Dermis blood vessel endothelial cell (primary cell): Measurements from ENCODE around the gene SLC24A4. TPM values are rescaled to one million over a fixed set of nuclear protein-coding genes. Genes with fewer than 3 reads are reported as not detected.
A peak's percentile ranks its signal among the peaks of the same experiment; 100 is the strongest.

Experiments
- DNase-seq: peaks from one replicate; pipeline ENCODE4 v3.0.0; 2010
- total RNA-seq: library from RNA; depleted of rRNA; stranded (reverse); fragments of >200 nt; gene quantifications from 2 replicates; pipeline ENCODE4 v1.2.3, GENCODE V29; 2014

The SLC24A4 gene
- total RNA-seq, 1 donor from 2014 or later = under 0.01 TPM

DNA sequence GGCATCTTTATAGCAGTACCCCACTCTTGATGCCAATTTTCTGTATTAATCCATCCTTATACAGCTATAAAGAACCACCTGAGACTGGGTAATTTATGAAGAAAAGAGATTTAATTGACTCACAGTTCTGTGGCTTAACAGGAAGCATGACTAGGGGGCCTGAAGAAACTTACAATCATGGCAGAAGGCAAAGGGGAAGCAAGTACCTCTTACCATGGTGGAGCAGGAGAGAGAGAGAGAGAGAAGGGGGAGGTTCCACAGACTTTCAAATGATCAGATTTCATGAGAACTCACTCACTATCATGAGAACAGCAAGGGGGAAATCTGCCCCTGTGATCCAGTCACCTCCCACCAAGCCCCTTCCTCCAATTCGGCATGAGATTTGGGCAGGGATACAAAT lies 84.4 kb downstream of the SLC24A4 start:
- DNase-seq = no peak

DNA sequence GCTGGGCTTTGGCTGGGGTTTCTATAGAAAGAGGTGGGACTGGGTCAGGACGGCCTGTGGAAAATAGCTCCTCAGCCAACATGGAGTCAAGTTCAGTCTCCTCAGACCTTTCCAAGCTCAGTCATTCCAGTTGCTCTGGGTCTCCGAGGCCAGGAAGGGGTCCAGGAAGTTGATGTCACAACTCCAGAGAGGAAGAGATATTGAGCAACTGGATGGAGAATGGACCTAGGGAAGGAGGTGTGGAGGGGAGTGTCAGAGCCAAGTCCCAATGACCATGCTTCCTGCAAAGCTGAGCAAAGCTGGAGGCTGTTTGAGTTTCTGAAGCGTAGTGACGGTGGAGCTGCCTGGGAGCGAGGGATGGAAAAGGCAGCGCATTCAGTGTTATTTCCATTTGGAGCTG lies 86.1 kb downstream of the SLC24A4 start:
- DNase-seq = peak; percentile 7

DNA sequence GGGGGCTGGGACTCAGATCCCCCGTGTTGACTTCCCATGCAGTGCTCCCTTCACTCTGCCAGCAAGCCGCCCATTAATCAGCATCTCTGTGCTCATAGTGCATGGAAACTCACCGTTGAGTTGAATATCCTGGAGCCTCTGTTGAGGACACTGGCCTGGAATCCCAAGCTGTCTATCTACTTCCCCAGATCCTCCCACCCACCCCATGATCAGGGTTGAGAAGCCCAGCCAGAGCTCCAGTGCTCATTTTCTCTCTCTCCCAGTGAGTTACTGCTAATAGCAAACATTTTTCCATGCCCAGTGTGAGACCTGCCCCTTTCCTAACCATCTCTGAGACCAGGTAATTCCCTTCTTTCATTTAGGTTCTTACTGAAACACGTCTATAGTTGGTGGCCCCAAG lies 88.2 kb downstream of the SLC24A4 start:
- DNase-seq = no peak

DNA sequence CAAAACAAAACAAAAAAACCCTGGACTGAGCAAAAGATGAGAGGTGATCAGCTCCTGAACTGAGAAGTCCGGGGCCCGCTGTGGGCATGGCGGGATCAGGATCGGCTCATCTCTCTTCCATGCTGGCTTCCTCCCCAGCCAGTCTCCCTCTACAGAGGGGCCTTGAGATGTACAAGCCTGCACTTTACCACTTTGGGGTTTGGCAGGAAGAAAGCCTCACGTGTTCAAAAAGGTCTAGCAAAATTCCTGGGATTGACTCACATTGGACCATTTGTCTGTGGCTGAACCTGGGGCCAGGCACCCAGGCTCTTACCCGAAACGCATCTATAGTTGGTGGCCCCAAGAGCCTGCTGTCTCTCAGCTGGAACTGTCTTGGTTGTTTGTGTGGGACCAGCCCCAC lies 89.0 kb downstream of the SLC24A4 start:
- no peak for DNase-seq

DNA sequence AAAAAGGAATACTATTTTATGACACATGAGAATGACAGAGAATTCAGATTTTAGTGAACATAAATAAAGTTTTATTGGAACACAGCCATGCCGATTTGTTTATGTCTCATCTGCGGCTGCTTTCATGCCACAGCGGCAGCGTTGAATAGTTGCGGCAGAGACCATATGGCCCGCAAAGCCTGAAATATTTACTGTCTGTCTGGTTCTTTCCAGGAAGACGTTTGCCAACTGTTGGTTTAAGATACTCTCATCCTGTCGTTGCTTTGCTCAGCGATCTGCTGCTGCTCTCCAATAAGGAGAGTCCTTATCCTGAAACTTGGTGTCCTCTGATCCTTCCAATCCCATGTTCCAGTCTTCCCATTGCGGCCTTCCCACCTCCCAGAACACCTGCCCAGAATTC lies 89.9 kb downstream of the SLC24A4 start:
- DNase-seq = no peak

DNA sequence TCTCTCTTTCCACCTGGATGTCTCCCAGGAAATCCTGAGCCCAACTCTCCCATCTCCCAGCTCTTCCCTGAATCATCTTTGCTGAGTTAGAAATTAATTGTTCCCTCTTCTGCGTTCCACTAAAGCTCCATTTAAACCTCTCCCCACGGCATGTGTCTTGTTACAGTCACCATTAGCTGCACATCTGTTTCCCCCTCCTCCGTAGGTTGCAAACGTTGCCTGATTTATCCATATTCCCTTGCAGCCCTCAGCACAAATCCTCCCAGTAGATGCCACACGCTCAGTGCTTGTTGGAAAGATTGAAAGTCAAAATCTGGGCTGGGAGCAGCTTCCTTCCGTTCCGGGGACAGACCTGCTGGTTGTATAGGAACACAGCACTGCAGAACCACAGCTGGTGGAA lies 90.4 kb downstream of the SLC24A4 start:
- no peak for DNase-seq

DNA sequence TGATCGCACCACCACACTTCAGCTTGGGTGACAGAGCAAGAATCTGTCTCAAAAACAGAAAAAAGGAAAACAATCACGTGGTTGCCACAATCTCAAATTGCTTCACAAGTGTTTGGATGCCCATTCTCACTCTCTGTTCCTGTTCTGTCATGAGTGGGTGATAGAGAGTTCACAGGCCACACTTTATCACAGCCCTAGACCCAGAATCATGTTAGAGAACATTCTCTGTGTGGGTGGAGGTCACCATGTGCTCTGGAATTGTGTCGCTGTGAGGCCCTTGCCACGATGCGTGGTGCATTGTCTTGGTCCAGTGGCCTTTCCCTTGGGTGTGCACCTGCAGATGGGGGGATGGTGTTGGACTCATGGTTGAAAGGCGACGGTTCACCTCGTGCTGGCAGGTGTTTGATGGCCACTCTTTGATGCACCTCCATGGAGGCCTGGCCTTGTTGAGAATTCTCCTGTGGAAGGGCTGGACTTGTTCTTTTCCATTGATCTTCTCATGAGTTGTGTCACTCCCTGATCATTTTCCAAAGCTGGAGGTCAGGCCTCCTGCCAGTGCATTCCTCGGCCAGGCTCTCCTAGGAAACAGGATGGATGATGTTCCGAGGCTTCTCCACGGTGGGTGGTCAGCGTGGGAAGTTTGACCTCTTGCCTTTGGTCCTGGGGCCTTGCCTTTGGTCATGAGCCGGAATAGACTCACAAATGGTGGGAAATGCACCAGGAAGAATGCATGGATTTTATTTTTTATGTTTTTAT lies 91.9 kb downstream of the SLC24A4 start:
- DNase-seq = no peak

DNA sequence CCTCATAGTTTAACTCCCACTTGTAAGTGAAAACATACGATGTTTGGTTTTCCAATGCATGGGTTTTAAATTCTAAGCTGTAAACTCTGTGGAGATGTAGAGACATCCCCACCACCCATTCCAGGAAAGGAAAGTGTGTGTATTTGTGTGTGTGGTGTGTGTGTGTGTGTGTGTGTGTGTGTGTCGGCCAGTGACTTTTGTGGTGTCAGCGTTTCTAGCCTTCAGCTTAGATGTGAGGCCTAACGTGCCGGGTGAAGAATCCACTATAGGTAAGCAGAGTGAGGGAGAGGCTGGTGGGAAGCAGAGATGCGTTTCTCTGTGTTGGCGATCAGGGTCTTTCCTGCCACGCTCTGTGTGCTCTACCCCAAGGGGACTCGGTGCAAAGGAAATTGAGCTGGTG lies 93.0 kb downstream of the SLC24A4 start:
- DNase-seq = no peak

DNA sequence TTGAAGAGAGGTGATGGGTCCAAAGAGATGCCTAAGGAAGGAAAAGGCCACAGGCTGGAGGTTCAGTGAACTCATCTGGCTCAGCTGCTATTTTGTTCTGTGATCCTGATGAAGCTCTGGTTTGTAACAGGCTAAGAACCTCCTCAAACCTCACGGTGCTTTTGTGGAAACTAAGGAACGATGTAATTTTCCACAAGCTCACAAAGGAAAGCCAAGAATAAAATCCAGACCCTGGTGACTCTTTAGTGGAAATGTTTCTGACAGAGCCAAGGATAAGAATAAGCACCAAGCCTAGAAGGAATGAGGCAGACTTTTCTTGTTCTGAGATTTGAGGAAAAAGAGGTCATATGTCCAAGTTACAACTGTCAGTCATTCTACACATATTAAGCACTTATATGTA lies 93.6 kb downstream of the SLC24A4 start:
- DNase-seq = no peak

DNA sequence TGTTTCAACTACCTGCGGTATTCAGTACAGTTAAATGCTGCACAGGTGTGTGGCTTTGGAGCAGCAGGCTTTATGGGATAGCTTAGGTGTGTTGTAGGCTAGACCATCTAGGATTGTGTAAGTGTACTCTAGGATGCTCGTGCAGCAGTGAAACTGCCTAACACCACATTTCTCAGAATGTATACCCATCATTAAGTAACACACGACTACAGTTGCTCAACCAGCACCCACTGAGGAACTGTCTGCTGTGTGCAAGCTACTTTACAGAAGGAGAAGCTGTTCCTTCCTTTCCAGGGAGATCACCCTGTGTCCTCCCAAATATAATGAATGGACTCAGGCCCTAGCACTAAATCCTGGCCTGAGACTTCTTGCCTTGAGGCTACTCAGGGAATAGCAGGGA lies 94.8 kb downstream of the SLC24A4 start:
- no peak for DNase-seq

DNA sequence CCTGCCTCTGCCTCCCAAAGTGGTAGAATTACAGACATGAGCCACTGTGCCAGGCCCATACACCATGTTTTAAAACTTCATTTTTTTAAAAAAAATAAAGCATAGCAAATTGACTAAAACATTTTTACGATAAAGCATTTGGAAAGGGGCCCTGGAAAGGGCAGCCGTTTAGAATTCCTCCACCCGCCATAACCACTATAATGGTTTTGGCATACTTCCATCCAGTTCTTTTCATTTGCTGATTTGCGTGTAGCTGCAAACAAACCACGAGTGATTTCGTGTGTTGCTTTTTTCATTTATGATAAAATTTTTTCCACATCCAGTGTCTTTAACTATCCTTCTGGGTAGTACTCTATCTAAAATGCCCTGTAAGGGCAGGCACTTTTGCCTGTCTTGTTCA lies 98.8 kb downstream of the SLC24A4 start:
- DNase-seq = no peak

DNA sequence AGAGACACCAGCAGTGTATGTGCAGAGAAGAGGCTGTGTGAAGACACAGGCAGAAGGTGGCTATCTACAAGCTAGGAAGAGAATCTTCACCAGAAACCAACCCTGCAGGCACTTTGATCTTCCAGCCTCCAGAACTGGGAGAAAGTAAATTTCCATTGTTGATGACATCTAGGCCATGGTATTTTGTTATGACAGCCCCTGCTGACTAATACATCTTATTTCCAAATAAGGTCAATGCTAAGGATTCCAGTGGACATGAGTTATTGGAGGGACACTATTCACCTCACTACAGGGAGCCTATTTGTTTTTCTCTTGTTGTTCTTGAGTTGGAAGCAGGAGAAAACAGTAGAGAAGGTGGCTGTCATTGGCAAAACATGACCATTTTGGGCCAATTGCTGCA lies 102.1 kb downstream of the SLC24A4 start:
- peak; percentile 19 for DNase-seq

DNA sequence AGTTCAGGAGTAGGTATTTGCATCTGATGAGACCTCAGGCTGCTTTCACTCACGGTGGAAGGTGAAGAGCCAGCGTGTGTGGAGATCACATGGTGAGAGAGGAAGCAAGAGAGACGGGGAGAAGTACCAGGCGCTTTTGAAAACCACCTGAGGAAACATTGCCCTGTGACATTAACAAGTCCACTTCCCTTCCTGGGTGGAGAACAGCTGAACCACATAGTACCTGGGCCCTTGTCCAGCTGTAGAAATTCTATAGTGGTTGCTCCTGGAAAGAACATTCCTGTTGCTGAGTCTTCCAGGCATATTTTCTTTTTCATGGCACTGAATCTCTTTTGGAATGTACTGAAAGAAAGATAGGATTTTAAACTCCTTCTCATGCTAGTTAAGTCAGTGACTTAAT lies 103.3 kb downstream of the SLC24A4 start:
- no peak for DNase-seq

DNA sequence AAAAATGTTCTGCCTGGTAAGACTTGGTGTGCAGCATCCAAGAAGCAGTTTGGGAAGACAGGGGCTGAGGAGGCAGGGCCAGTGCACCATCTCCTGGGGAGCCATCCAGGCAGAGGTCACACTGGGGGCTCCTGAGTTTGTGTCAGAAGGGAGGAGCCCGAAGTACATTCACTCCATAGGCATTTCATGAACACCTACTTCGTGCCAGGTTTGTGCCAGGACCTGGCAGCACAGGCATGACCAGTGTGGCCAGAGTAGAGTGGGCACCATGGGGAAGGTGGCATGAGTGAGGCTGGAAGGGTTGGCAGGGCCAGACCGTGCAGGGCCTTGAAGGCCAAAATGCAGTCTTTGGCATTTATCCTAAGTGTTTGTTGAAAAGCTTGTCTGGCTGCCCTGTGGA lies 104.1 kb downstream of the SLC24A4 start:
- DNase-seq = no peak

DNA sequence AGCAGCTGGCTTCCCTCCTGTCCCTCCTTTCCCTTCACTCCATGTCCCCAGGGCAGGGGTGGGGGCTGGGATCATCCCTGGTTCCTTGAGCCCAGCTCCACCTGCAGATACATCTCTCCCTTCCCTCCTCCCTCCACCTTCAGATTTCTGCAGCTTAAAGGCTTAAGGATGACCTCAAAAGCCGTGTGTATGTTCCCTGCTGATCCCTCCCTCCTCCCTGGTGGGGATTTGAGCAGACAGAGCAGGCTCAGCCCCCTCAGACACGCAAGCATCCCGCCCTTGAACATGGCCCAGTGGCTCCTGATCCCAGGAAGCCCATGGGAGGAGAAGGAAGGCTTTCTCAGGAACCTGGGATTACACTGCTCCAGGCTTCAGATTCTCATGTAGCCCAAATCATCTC lies 107.7 kb downstream of the SLC24A4 start:
- no peak for DNase-seq

DNA sequence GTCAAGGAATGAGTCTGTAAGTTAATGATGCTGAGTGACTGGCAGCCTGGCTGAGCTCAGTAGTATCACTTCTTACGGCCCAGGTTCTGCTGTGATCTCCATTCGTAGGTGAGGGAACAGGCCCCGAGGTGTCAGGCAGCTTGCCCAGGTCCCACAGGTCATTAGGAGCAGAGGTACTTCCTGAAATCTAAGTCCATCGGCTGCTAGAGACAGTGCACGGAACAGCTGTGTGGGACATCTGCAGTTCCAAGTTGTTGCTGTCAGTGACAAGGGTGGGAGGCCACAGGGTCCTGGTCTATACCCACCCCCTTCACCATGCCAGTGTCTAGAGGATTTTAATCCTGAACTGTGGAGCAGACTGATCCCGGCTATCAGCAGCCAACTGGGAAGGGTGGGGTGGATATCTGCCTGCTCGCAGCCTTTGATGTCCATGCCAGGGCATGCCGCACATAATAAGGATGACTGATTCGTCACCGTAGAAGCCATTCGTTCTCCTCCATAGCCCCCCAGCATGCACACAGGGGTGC lies 108.3 kb downstream of the SLC24A4 start:
- no peak for DNase-seq

DNA sequence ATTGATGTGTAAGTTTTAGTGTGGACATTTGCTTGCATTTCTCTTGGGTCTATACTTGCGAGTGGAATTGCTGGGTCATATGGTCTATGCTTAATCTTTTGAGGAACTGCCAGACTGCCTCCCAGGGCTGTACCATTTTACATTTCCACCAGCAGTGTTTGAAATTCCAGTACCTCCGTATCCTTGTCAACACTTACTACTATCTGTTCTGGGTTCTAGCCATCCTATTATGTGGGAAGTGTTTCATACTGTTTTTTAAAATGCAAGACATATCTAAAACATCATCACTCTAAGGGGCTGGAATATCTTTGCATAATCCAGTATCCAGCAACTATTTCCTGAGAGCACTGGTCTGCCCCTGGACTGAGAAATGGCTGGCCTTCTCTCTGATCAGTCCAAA lies 110.4 kb downstream of the SLC24A4 start:
- DNase-seq = no peak

DNA sequence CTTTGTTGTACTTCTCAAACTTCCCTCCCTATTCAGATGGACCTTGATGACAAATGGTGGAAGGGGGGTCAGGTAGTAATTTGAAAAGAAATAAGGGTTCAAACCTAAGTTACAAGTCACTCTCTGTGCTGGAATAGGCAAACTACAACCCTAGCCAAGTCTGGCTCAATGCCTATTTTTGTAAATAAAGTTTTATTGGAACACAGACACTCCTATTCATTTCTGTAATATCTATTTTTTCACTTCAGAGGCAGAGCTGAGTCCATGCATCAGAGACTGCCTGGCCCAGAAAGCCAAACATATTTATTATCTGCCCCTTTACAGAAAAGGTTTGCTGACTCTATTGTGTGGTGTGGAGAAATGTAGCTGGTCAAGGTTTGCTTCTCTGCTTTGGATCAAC lies 112.2 kb downstream of the SLC24A4 start:
- no peak for DNase-seq

DNA sequence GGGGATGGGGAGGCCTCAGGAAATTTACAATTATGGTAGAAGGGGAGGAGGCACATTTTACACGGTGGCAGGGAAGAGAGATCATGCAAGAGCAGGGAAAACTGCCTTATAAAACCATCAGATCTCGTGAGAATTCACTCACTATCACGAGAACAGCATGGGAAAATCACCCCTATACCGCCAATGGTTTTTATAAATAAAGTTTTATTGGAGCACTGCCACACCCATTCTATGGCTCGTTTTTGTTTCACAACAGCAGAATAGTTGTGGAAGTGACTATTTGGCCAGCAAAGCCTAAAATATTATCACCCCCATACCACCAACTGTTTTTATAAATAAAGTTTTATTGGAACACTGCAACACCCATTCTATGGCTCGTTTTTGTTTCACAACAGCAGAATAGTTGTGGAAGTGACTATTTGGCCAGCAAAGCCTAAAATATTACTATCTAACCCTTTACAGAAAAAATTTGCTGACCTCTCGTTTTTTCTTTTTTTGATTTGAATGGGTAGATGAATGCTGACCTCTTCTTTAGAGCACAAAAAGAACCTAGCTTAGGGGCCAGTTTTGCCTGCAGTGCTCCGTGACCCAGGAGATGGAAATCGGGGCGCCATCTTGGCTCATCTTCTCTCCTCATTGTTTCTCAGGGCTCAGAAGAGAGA lies 113.3 kb downstream of the SLC24A4 start:
- DNase-seq = no peak

DNA sequence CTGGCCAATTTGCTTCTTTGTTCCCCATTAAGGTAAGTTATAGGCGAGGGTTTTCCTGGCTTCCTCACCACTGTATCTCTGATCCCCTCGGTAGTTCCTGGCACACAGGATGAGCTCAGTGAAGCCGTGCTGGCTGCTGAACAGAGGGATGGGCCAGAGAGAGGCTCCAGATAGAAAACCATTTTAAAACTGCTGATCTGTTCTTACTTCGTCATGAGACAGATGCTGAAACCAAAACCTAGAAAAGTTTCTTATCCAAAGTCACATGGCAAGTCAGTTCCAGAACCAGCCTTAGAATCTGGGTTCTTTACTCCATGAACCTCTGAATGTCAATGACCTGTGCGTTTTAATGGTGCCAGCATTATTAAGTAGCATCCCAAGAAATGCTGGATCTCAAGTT lies 114.3 kb downstream of the SLC24A4 start:
- no peak for DNase-seq

DNA sequence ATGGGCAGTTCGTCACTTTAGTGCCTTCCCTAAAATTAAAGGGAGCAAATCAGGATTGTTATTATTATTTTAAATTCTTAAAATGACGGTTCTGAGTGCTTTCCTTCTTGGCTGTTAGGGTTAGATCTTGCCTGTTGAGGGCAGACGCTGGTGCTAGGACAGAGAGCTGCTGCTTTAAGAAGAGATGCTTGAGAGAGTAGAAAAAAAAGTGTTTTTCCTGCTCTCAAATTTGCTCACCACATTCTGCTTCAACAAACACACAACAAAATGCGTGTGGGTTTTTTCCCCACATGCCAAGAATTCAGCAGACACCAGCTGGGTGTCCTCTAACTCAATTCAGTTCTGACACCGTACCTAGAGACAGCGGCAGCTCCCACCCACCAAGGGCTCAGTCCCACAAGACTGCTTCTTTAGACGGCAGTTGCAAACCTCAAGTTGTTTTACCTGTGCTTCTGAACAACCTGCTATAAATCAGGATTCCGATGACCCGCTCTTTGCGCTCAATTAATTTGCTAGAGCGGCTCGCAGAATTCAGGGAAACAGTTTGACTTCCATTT lies 114.8 kb downstream of the SLC24A4 start:
- no peak for DNase-seq

DNA sequence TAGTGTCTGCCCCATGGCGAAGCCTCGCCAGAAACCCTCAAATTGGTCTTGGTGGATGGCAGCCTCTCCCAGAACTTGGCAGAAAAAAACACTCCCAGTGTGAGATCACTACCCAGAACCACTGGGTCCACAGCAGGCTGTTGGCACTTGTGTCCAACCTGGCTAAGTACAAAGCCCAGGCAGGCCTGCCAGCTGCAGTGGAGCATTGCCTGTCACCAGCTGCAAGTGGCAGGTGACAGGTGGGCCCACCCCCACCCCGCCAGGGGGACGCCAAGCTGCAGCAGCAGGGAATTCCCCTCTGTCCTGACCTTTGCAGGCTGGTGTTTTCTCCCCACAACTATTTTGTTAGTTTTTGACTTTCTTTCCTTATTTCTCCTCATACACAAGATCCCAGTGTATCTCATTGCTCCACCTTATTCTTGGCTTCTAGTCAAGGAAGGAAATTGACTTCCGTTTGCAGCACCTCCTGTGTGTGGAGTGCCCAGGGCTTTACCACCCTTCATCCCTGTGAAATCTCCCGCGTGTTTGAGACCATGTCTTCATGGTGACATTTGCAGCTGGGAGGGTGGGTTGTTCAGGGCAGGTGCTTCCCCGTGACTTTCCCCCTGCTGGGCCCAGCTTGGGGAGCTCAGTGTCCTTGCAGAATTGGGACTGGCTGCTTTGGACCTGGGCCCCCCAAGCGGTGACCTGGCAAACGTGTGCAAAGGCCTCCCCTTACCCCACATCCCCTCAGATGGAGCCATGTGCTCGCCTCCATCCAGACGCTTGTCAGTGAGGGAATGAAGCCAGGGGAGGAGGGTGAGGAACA lies 116.8 kb downstream of the SLC24A4 start:
- DNase-seq = peak; percentile 16

DNA sequence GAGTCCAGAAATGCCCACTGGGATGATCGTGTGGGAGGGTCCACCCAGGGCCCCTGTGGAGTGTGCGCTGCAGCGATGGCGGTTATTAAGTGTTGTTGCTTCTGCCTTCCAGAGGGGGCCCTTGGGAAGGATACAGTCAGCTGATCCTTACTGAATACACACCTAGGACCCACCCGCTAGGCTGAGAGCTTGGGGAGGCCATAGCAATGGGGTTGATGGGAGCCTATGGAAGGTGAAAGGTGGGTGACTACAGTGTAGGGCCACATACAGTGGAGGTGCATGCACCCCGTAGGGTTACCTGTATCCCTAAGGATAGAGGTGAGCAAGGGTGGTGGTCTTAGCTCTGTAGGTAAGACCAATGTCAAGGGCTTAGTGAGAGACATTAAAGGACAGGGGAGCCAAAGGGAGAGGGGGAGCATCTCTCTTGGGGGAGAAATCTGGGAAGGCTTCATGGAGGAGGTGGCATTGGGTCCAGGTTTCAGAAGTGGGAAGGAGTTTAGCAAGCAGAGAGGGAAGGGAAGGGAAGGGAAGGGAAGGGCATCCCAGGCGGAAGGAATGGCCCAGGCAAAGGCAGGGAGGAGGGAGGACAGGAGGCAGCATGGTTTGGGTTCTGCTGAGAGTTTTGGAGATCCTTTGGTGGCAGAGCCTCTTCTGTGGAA lies 117.5 kb downstream of the SLC24A4 start:
- DNase-seq = no peak
